Measurements from ENCODE around the gene S100A7A.

- TF ChIP-seq CTCF (IDR thresholded peaks at IDR 0.05), result no peak
- TF ChIP-seq POLR2A (IDR thresholded peaks at IDR 0.05), result no peak
Measured at GRCh38 chr1:153428791-153429190, 12.5 kb downstream of the S100A7A start.
